Right lobe of liver (tissue), 6 donors: ENCODE data around the gene CAV1. TPM values are rescaled to one million over a fixed set of nuclear protein-coding genes. Genes with fewer than 3 reads are reported as not detected.

ENCODE experiments used
- ATAC-seq, 4 donors: fragments of 200-7000 bp; cut with Tn5 transposase; one replicate each; pipeline ENCODE4 v1.9.1; 2020; ENCODE audit warnings: mild to moderate bottlenecking in 4 of 4, moderate library complexity in 4 of 4
- DNase-seq, 3 donors: peaks; one replicate each; pipeline ENCODE4 v3.0.0-alpha.2; 2020
- H3K27ac ChIP-seq, 3 donors: fragments of 200-600 bp; one replicate each; pipeline ENCODE4 v1.8.0; 2022
- H3K27me3 ChIP-seq, 2 donors: fragments of 200-600 bp; one replicate each; pipeline ENCODE4 v1.8.0; 2022
- H3K36me3 ChIP-seq, 4 donors: fragments of 200-600 bp; sonication (generic) in 1 of 4; one replicate each; pipeline versions ENCODE4 v1.5.1 to v1.8.0; 2017 to 2022; ENCODE audit warnings: control low read depth in 1 of 4
- H3K4me1 ChIP-seq, 4 donors: fragments of 200-600 bp; sonication (generic) in 1 of 4; one replicate each; pipeline versions ENCODE4 v1.5.1 to v1.8.0; 2017 to 2022; ENCODE audit warnings: control low read depth in 1 of 4
- H3K4me3 ChIP-seq, 3 donors: fragments of 200-600 bp; one replicate each; pipeline ENCODE4 v1.8.0; 2022
- H3K9me3 ChIP-seq, 4 donors: fragments of 200-600 bp; sonication (generic) in 1 of 4; one replicate each; pipeline versions ENCODE4 v1.5.1 to v1.8.0; 2017 to 2022; ENCODE audit warnings: control low read depth in 1 of 4
- POLR2A ChIP-seq: fragments of 450-650 bp; IDR thresholded peaks from one replicate; pipeline ENCODE4 v1.6.1; 2017; ENCODE audit warnings: antibody characterized with exemption, mild to moderate bottlenecking
- WGBS: methylation state at CpG from one replicate; pipeline ENCODE4 v1.1.6; 2018; ENCODE audit warnings: low coverage, low lambda C conversion rate; ENCODE audit not compliant: insufficient coverage; ENCODE audit errors: missing lambda C conversion rate; 5-methylcytosine and 5-hydroxymethylcytosine counted together
- intact Hi-C, 2 donors: fragments of 100-400 bp; cut with DNase I; formaldehyde crosslinking; loops; one replicate each; pipeline versions ENCODE4 v1.11.2 to v1.14.1; 2022
- total RNA-seq, 6 experiments: library from RNA; depleted of rRNA in 2 of 6; stranded (reverse); fragments of >200 nt in 2 of 6; fragmentation: NEBNext Ultra II Directional in 3 of 6; extraction: Animal tissue kit (Norgen Biotek cat#: 25700) in 3 of 6; gene quantifications; one replicate each; pipeline versions ENCODE4 v1.1.0 to v1.2.4, GENCODE V29; 2016 to 2023
- TF ChIP-seq, protein P1 (sequence below), 4 donors: fragments of 200-600 bp in 3 of 4; fragments of 450-650 bp in 1 of 4; IDR thresholded peaks; one replicate each; pipeline versions ENCODE4 v1.5.1 to v1.8.0; 2016 to 2022; ENCODE audit warnings: antibody characterized with exemption in 4 of 4, mild to moderate bottlenecking in 2 of 4
- donor health status: DM: no; HTN: yes; CAD: no.
- donor health status: DM: no; HTN: no; CAD: no.
- donor health status: DM: no; HTN: no; CAD: no.
- donor health status: DM: no; HTN: yes; CAD: no.
- donor health status: DM: no; HTN: yes; CAD: no.

Gene CAV1
- total RNA-seq, 6 experiments from 2014 or later = 3.8 to 19.8 (median 9.0) TPM

DNA sequence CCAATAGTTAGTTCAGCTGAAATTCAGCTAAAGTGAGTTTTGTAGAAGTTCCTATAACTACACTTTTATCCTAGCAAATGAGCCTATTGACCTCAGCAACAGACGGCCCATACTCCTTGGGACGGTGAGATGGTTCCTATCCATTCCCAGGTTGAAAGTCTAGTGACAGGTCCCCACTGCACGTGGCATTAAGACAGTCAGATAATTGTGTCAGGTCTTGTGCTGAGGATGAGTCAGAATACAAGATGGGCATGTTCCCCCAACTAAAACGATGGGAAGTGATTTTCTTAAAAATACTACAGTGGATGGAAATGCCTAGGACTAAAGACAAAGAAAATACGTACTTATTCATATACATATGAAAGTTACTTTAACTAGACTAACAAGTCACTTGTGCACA is 2.1 kb downstream of the CAV1 start:
- Histone ChIP-seq H3K4me1 (peaks cover 0 to 12% (median 0%) of the 10 kb centered on the region in 4 donors), H3K27ac (no peak overlapping the region), H3K36me3 (no peaks in the 10 kb centered on the region), H3K9me3 (no peaks in the 10 kb centered on the region), H3K27me3 (no peaks in the 10 kb centered on the region), H3K4me3 (peak overlapping the region in 2 of 3 donors; percentile 55 to 67)
- TF ChIP-seq, protein P1, sequence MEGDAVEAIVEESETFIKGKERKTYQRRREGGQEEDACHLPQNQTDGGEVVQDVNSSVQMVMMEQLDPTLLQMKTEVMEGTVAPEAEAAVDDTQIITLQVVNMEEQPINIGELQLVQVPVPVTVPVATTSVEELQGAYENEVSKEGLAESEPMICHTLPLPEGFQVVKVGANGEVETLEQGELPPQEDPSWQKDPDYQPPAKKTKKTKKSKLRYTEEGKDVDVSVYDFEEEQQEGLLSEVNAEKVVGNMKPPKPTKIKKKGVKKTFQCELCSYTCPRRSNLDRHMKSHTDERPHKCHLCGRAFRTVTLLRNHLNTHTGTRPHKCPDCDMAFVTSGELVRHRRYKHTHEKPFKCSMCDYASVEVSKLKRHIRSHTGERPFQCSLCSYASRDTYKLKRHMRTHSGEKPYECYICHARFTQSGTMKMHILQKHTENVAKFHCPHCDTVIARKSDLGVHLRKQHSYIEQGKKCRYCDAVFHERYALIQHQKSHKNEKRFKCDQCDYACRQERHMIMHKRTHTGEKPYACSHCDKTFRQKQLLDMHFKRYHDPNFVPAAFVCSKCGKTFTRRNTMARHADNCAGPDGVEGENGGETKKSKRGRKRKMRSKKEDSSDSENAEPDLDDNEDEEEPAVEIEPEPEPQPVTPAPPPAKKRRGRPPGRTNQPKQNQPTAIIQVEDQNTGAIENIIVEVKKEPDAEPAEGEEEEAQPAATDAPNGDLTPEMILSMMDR (IDR thresholded peaks at IDR 0.05) = no peak
- TF ChIP-seq POLR2A = no peak
- DNase-seq (no peak), ATAC-seq (no peak)
- intact Hi-C loops = loop anchor here (10.0 kb wide), 2 partner anchors 262 to 272 kb away; no protein-coding TSS in a partner anchor
- WGBS = 47% methylated on average over 5 of the region's 5 CpGs

DNA sequence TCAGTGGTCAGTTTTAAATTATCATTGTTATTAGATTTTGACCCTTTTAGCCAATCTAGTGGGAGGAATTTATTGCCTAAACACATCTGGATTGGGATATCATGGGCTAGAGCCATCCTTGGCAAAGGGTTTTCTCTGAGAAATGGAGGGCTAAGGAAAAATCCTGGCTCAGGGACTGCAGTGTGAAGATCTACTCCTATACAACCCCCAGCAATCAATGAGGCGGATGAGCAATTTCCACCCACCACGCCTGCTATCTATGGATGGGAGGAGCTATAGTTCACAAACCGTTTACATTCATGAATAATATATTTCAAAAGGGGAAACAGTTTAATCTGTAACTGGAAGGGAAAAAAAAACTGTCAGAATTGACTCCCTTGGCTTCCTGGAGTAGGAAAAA is 2.7 kb downstream of the CAV1 start:
- DNase-seq = no peak
- H3K4me1 ChIP-seq = peaks cover 0 to 12% (median 0%) of the 10 kb centered on the region in 4 donors
- WGBS = 33% methylated on average over 3 of the region's 3 CpGs
- intact Hi-C loops = loop anchor here (10.0 kb wide), 2 partner anchors 263 to 273 kb away; no protein-coding TSS in a partner anchor
- H3K27me3 ChIP-seq = no peaks in the 10 kb centered on the region
- H3K4me3 ChIP-seq = no peak overlapping the region
- H3K27ac ChIP-seq = peak overlapping the region in 1 of 3 donors; percentile 25
- no peaks in the 10 kb centered on the region for H3K36me3 ChIP-seq
- no peaks in the 10 kb centered on the region for H3K9me3 ChIP-seq
- TF ChIP-seq, protein P1 (IDR thresholded peaks at IDR 0.05) = no peak
- no peak for TF ChIP-seq POLR2A
- no peak for ATAC-seq

GRCh38 chr7:116528008-116528789 is 3.4 kb downstream of the CAV1 start:
- intact Hi-C loops = loop anchor here (10.0 kb wide), 2 partner anchors 263 to 273 kb away; no protein-coding TSS in a partner anchor
- no peaks in the 10 kb centered on the region for H3K27me3 ChIP-seq
- no peaks in the 10 kb centered on the region for H3K36me3 ChIP-seq
- no peak overlapping the region for H3K4me3 ChIP-seq
- DNase-seq = no peak
- peaks cover 0 to 12% (median 0%) of the 10 kb centered on the region in 4 donors for H3K4me1 ChIP-seq
- 55% methylated on average over 1 of the region's 3 CpGs for WGBS
- H3K9me3 ChIP-seq = no peaks in the 10 kb centered on the region
- peak in 1 of 4 donors; percentile 19 for ATAC-seq
- H3K27ac ChIP-seq = peak overlapping the region in 1 of 3 donors; percentile 25
- TF ChIP-seq POLR2A = no peak
- TF ChIP-seq, protein P1 (IDR thresholded peaks at IDR 0.05) = no peak

GRCh38 chr7:116529250-116529649 is 4.4 kb downstream of the CAV1 start:
- no peak for ATAC-seq
- H3K36me3 ChIP-seq = no peaks in the 10 kb centered on the region
- intact Hi-C loops = loop anchor here (10.0 kb wide), 2 partner anchors 264 to 274 kb away; no protein-coding TSS in a partner anchor
- WGBS = 33% methylated on average over 1 of the region's 1 CpG
- no peak overlapping the region for H3K27ac ChIP-seq
- peaks cover 0 to 12% (median 0%) of the 10 kb centered on the region in 4 donors for H3K4me1 ChIP-seq
- no peaks in the 10 kb centered on the region for H3K9me3 ChIP-seq
- no peak for TF ChIP-seq POLR2A
- TF ChIP-seq, protein P1 (IDR thresholded peaks at IDR 0.05) = no peak
- no peak overlapping the region for H3K4me3 ChIP-seq
- no peak for DNase-seq
- no peaks in the 10 kb centered on the region for H3K27me3 ChIP-seq
